OCI-LY1 (cell line): ENCODE results near the gene TP53TG5.

ENCODE experiments used
- H2AFZ ChIP-seq: fragments of 200-600 bp; sonication (generic), shearing (Covaris generic); 2 replicates; pipeline ENCODE4 v1.6.0; 2014; ENCODE audit warnings: antibody characterized with exemption, mild to moderate bottlenecking, low read length
- H3F3A ChIP-seq: fragments of 200-600 bp; sonication (generic), shearing (Covaris generic); 2 replicates; pipeline ENCODE4 v1.6.0; 2014; ENCODE audit warnings: mild to moderate bottlenecking, antibody characterized with exemption, low read length, moderate library complexity; ENCODE audit not compliant: insufficient read depth
- H3K27ac ChIP-seq: fragments of 200-600 bp; sonication (generic); 2 replicates; pipeline ENCODE4 v1.5.1; 2014; ENCODE audit warnings: low read length, mixed run types, mild to moderate bottlenecking, low read depth; ENCODE audit not compliant: poor library complexity, severe bottlenecking
- H3K27me3 ChIP-seq: fragments of 200-600 bp; sonication (generic); 2 replicates; pipeline ENCODE4 v1.6.0; 2014; ENCODE audit warnings: antibody characterized with exemption, mild to moderate bottlenecking, low read length, moderate library complexity; ENCODE audit not compliant: insufficient read depth
- H3K36me3 ChIP-seq: fragments of 200-600 bp; sonication (generic); 2 replicates; pipeline ENCODE4 v1.6.1; 2014; ENCODE audit warnings: mild to moderate bottlenecking, antibody characterized with exemption, low read length, moderate library complexity, mixed read lengths; ENCODE audit not compliant: insufficient read depth
- H3K4me1 ChIP-seq: fragments of 200-600 bp; sonication (generic); 2 replicates; pipeline ENCODE4 v1.5.1; 2014; ENCODE audit warnings: mild to moderate bottlenecking, low read length, moderate library complexity; ENCODE audit not compliant: insufficient read depth, severe bottlenecking
- H3K4me2 ChIP-seq: fragments of 200-600 bp; sonication (generic), shearing (Covaris generic); 2 replicates; pipeline ENCODE4 v1.6.1; 2014; ENCODE audit warnings: low read length
- H3K4me3 ChIP-seq: fragments of 200-600 bp; sonication (generic); 2 replicates; pipeline ENCODE4 v1.5.1; 2014; ENCODE audit warnings: low read length, low read depth, mild to moderate bottlenecking, mixed read lengths; ENCODE audit not compliant: poor library complexity, severe bottlenecking
- H3K79me2 ChIP-seq: fragments of 200-600 bp; shearing (Covaris generic); 2 replicates; pipeline ENCODE4 v1.6.1; 2016; ENCODE audit warnings: mixed run types, low read length, mixed read lengths; ENCODE audit not compliant: insufficient read depth
- H3K9ac ChIP-seq: fragments of 200-600 bp; sonication (generic), shearing (Covaris generic); 2 replicates; pipeline ENCODE4 v1.6.1; 2014; ENCODE audit warnings: mild to moderate bottlenecking, low read length, mixed read lengths
- H3K9me2 ChIP-seq: fragments of 200-600 bp; sonication (generic), shearing (Covaris generic); 2 replicates; pipeline ENCODE4 v1.6.1; 2014; ENCODE audit warnings: low read depth, mild to moderate bottlenecking, low read length, mixed read lengths
- H3K9me3 ChIP-seq: fragments of 200-600 bp; shearing (Covaris generic); 2 replicates; pipeline ENCODE4 v1.6.1; 2014; ENCODE audit warnings: low read length, mixed read lengths
- H4K20me1 ChIP-seq: fragments of 200-600 bp; sonication (generic), shearing (Covaris generic); 2 replicates; pipeline ENCODE4 v1.6.0; 2016; ENCODE audit warnings: mild to moderate bottlenecking, low read length; ENCODE audit not compliant: insufficient read depth
- CTCF ChIP-seq: fragments of 200-600 bp; sonication (generic), shearing (Covaris generic); IDR thresholded peaks from 2 replicates; pipeline ENCODE4 v1.5.1; 2017; ENCODE audit warnings: mild to moderate bottlenecking, antibody characterized with exemption, low read length, moderate library complexity, mixed read lengths
- EZH2 ChIP-seq: fragments of 200-600 bp; sonication (generic), shearing (Covaris generic); IDR thresholded peaks from 2 replicates; pipeline ENCODE4 v1.8.0; 2017; ENCODE audit warnings: borderline replicate concordance, mixed run types, mild to moderate bottlenecking, antibody characterized with exemption, low read length, moderate library complexity, mixed read lengths

TP53TG5 gene

GRCh38 chr20:45347297-45347935 lies 30.7 kb downstream of the TP53TG5 start:
- Histone ChIP-seq H3K9ac (no peak overlapping the region), H3K27me3 (peaks cover 15% of the 10 kb centered on the region), H3F3A (no peaks in the 10 kb centered on the region), H3K4me3 (no peak overlapping the region), H3K27ac (no peak overlapping the region), H3K79me2 (no peaks in the 10 kb centered on the region), H3K36me3 (no peaks in the 10 kb centered on the region), H3K9me3 (no peaks in the 10 kb centered on the region), H2AFZ (no peak overlapping the region), H4K20me1 (no peaks in the 10 kb centered on the region), H3K4me2 (no peak overlapping the region), H3K9me2 (no peaks in the 10 kb centered on the region), H3K4me1 (no peaks in the 10 kb centered on the region)
- TF ChIP-seq EZH2 (no peak), CTCF (no peak)

GRCh38 chr20:45346851-45347250 lies 31.3 kb downstream of the TP53TG5 start:
- Histone ChIP-seq H3K27ac (no peak overlapping the region), H3F3A (no peaks in the 10 kb centered on the region), H3K9me2 (no peaks in the 10 kb centered on the region), H3K4me3 (no peak overlapping the region), H4K20me1 (no peaks in the 10 kb centered on the region), H3K36me3 (no peaks in the 10 kb centered on the region), H2AFZ (no peak overlapping the region), H3K9ac (no peak overlapping the region), H3K79me2 (no peaks in the 10 kb centered on the region), H3K4me1 (no peaks in the 10 kb centered on the region), H3K4me2 (no peak overlapping the region), H3K9me3 (no peaks in the 10 kb centered on the region), H3K27me3 (peaks cover 15% of the 10 kb centered on the region)
- no peak for TF ChIP-seq EZH2
- TF ChIP-seq CTCF, result no peak

- Histone ChIP-seq H4K20me1 (no peaks in the 10 kb centered on the region), H3K4me2 (no peak overlapping the region), H3F3A (no peaks in the 10 kb centered on the region), H3K79me2 (no peaks in the 10 kb centered on the region), H3K4me3 (no peak overlapping the region), H3K9me3 (no peaks in the 10 kb centered on the region), H2AFZ (no peak overlapping the region), H3K27me3 (peaks cover 15% of the 10 kb centered on the region), H3K9me2 (no peaks in the 10 kb centered on the region), H3K27ac (no peak overlapping the region), H3K36me3 (no peaks in the 10 kb centered on the region), H3K9ac (no peak overlapping the region), H3K4me1 (no peaks in the 10 kb centered on the region)
- TF ChIP-seq EZH2, result no peak
- no peak for TF ChIP-seq CTCF
These were observed 31.8 kb downstream of the TP53TG5 start for GRCh38 chr20:45346291-45346718.
